GM23338 (cell line): ENCODE measurements around the gene SCFD1. TPM values are rescaled to one million over a fixed set of nuclear protein-coding genes. Genes with fewer than 3 reads are reported as not detected.

Source experiments
- ATAC-seq: fragments of 200-7000 bp; cut with Tn5 transposase; 3 replicates; pipeline ENCODE4 v1.9.1; 2020
- DNase-seq: peaks from one replicate; pipeline ENCODE4 v3.0.0-alpha.2; 2015; ENCODE audit warnings: low spot score
- H2AFZ ChIP-seq: fragments of 200-600 bp; sonication (generic); 2 replicates; pipeline ENCODE4 v1.8.0; 2016; ENCODE audit warnings: antibody characterized with exemption, mild to moderate bottlenecking, moderate library complexity
- H3F3A ChIP-seq: fragments of 200-600 bp; sonication (generic); replicated peaks from 2 replicates; pipeline ENCODE4 v1.8.0; 2017; ENCODE audit warnings: antibody characterized with exemption, mixed run types, low read depth
- H3K27ac ChIP-seq: fragments of 200-600 bp; sonication (generic); 2 replicates; pipeline ENCODE4 v1.6.1; 2016; ENCODE audit warnings: low read depth
- H3K27me3 ChIP-seq: fragments of 200-600 bp; sonication (generic); 2 replicates; pipeline ENCODE4 v1.8.0; 2016; ENCODE audit warnings: mild to moderate bottlenecking, mixed run types, moderate library complexity; ENCODE audit not compliant: insufficient read depth
- H3K36me3 ChIP-seq: fragments of 200-600 bp; sonication (generic); 2 replicates; pipeline ENCODE4 v1.8.0; 2016; ENCODE audit warnings: mild to moderate bottlenecking; ENCODE audit not compliant: insufficient read depth
- H3K4me1 ChIP-seq: fragments of 200-600 bp; sonication (generic); 2 replicates; pipeline ENCODE4 v1.8.0; 2016; ENCODE audit warnings: mild to moderate bottlenecking, moderate library complexity; ENCODE audit not compliant: insufficient read depth
- H3K4me2 ChIP-seq: fragments of 200-600 bp; sonication (generic); 2 replicates; pipeline ENCODE4 v1.7.1; 2017; ENCODE audit warnings: mixed run types
- H3K4me3 ChIP-seq: fragments of 200-600 bp; sonication (generic); 2 replicates; pipeline ENCODE4 v1.6.1; 2016; ENCODE audit warnings: mixed run types
- H3K79me2 ChIP-seq: fragments of 200-600 bp; sonication (generic); replicated peaks from 2 replicates; pipeline ENCODE4 v1.8.0; 2017; ENCODE audit warnings: mild to moderate bottlenecking; ENCODE audit not compliant: insufficient read depth
- H3K9me2 ChIP-seq: fragments of 200-600 bp; sonication (generic); 2 replicates; pipeline ENCODE4 v1.8.0; 2017; ENCODE audit not compliant: insufficient read depth
- H4K20me1 ChIP-seq: fragments of 200-600 bp; sonication (generic); replicated peaks from 2 replicates; pipeline ENCODE4 v1.8.0; 2017; ENCODE audit warnings: mild to moderate bottlenecking; ENCODE audit not compliant: insufficient read depth
- H3K27ac Mint-ChIP-seq: 2 replicates; pipeline ENCODE4 v1.8.0; 2020; ENCODE audit warnings: inconsistent platforms, mild to moderate bottlenecking, moderate library complexity, mixed read lengths
- H3K27me3 Mint-ChIP-seq: 3 replicates; pipeline ENCODE4 v1.8.0; 2022; ENCODE audit warnings: low read depth, mild to moderate bottlenecking, moderate library complexity, mixed read lengths, inconsistent platforms; ENCODE audit not compliant: insufficient read depth, poor library complexity
- H3K36me3 Mint-ChIP-seq: 3 replicates; pipeline ENCODE4 v1.8.0; 2021; ENCODE audit warnings: low read depth, mild to moderate bottlenecking, inconsistent platforms, moderate library complexity, mixed read lengths
- H3K4me1 Mint-ChIP-seq: 3 replicates; pipeline ENCODE4 v1.8.0; 2020; ENCODE audit warnings: mild to moderate bottlenecking, inconsistent platforms, mixed read lengths
- H3K4me3 Mint-ChIP-seq: 3 replicates; pipeline ENCODE4 v1.8.0; 2021; ENCODE audit warnings: moderate library complexity, mild to moderate bottlenecking, inconsistent platforms, mixed read lengths
- H3K9me3 Mint-ChIP-seq: 3 replicates; pipeline ENCODE4 v1.8.0; 2020; ENCODE audit warnings: moderate library complexity, mild to moderate bottlenecking, inconsistent platforms, mixed read lengths
- CREB1 ChIP-seq: fragments of 250-450 bp; sonication (Bioruptor Pico); IDR thresholded peaks from 2 replicates; pipeline ENCODE4 v1.5.0; 2020; ENCODE audit warnings: low read depth, mild to moderate bottlenecking, moderate library complexity
- EZH2phosphoT487 ChIP-seq: fragments of 200-600 bp; sonication (generic); IDR thresholded peaks from one replicate; pipeline ENCODE4 v1.8.1; 2018; ENCODE audit warnings: antibody characterized with exemption; ENCODE audit not compliant: unreplicated experiment
- JUNB ChIP-seq: IDR thresholded peaks from one replicate; pipeline ENCODE4 v1.6.1; 2016; ENCODE audit warnings: antibody characterized with exemption; ENCODE audit not compliant: unreplicated experiment
- NANOG ChIP-seq: IDR thresholded peaks from 2 replicates; pipeline ENCODE4 v1.6.1; 2016; ENCODE audit warnings: antibody characterized with exemption, borderline replicate concordance
- POLR2AphosphoS5 ChIP-seq: IDR thresholded peaks from 2 replicates; pipeline ENCODE4 v1.6.1; 2016; ENCODE audit warnings: antibody characterized with exemption, low read depth
- STAT1 ChIP-seq: IDR thresholded peaks from one replicate; pipeline ENCODE4 v1.6.1; 2016; ENCODE audit warnings: antibody characterized with exemption; ENCODE audit not compliant: unreplicated experiment
- ZNF114 ChIP-seq: fragments of 250-450 bp; sonication (Bioruptor Pico); IDR thresholded peaks from 2 replicates; pipeline ENCODE4 v1.5.0; 2020; ENCODE audit warnings: mild to moderate bottlenecking, moderate library complexity
- ZNF331 ChIP-seq: fragments of 250-450 bp; sonication (Bioruptor Pico); IDR thresholded peaks from 2 replicates; pipeline ENCODE4 v1.5.0; 2020; ENCODE audit warnings: low read depth, mild to moderate bottlenecking, moderate library complexity
- ZNF462 ChIP-seq: fragments of 250-450 bp; sonication (Bioruptor Pico); IDR thresholded peaks from 2 replicates; pipeline ENCODE4 v1.5.0; 2020; ENCODE audit warnings: mild to moderate bottlenecking, moderate library complexity
- polyA plus RNA-seq: library from polyadenylated mRNA; unstranded; fragments of >200 nt; fragmentation: Nextera tagmentation; extraction: Ambion mirVana; gene quantifications from 2 replicates; pipeline ENCODE4 v1.2.1, GENCODE V29; 2016
- total RNA-seq: library from RNA; depleted of rRNA; stranded (reverse); fragments of >200 nt; shearing (Covaris generic); gene quantifications from 2 replicates; pipeline ENCODE4 v1.2.3, GENCODE V29; 2014
- TF ChIP-seq, protein P1 (sequence below), 2 experiments: fragments of 200-600 bp in 1 of 2; sonication (generic) in 1 of 2; conservative IDR thresholded peaks; 2 replicates each; pipeline versions ENCODE4 v1.5.1 to v1.6.1; 2016 to 2017; ENCODE audit warnings: antibody characterized with exemption in 2 of 2, low read depth in 2 of 2, mild to moderate bottlenecking in 2 of 2, moderate library complexity in 1 of 2
- TF ChIP-seq, protein P2 (sequence below): IDR thresholded peaks from one replicate; pipeline ENCODE4 v1.6.1; 2018; ENCODE audit warnings: antibody characterized with exemption; ENCODE audit not compliant: unreplicated experiment
- TF ChIP-seq, protein P3 (sequence below): IDR thresholded peaks from 2 replicates; pipeline ENCODE4 v1.6.1; 2016; ENCODE audit warnings: antibody characterized with exemption

The SCFD1 gene
- total and polyA plus RNA-seq, 2 experiments from 2014 or later, result 77.6 to 110 TPM

- peak; percentile 89 for TF ChIP-seq CREB1
- no peak for TF ChIP-seq EZH2phosphoT487
- TF ChIP-seq STAT1, result no peak
- no peak for TF ChIP-seq NANOG
Observed at GRCh38 chr14:30621940-30622830, at the start of gene SCFD1 (continued).

DNA sequence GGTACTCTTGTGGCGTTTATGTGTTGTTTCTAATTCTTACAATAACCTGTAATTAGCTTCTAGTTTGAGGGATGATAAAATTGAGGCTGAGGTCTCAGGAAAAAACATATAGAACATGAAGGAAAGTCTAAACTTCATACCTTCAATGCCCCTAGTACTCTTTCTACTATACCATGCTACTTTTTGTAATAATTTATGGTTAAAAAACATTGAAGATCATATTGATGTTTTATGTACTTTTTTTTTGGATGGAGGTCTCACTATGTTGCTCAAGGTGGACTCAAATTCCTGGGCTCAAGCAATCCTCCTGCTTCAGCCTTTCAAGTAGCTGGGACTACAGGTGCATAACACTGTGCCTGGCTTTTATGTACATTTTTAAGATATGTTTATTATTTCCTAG is 49.3 kb upstream of the SCFD1 start:
- H3K27ac Mint-ChIP-seq, result no peak overlapping the region
- H3K36me3 ChIP-seq, result no peaks in the 10 kb centered on the region
- peaks cover 100% of the 10 kb centered on the region for H3K79me2 ChIP-seq
- peaks cover 3% of the 10 kb centered on the region for H3K27me3 Mint-ChIP-seq
- H3K27ac ChIP-seq, result no peak overlapping the region
- no peak overlapping the region for H3K4me3 Mint-ChIP-seq
- H3K36me3 Mint-ChIP-seq, result no peaks in the 10 kb centered on the region
- H3K4me1 Mint-ChIP-seq, result peaks cover 81% of the 10 kb centered on the region
- no peaks in the 10 kb centered on the region for H3K9me3 Mint-ChIP-seq
- H2AFZ ChIP-seq, result no peak overlapping the region
- ATAC-seq (no peak), DNase-seq (no peak)
- H3K9me2 ChIP-seq, result no peaks in the 10 kb centered on the region
- no peak overlapping the region for H3K4me2 ChIP-seq
- no peak overlapping the region for H3K4me3 ChIP-seq
- H3F3A ChIP-seq, result no peaks in the 10 kb centered on the region
- H3K27me3 ChIP-seq, result no peaks in the 10 kb centered on the region
- peaks cover 74% of the 10 kb centered on the region for H3K4me1 ChIP-seq
- peaks cover 77% of the 10 kb centered on the region for H4K20me1 ChIP-seq
- TF ChIP-seq ZNF462 (CRISPR knock-in tag) (no peak), ZNF331 (CRISPR knock-in tag) (no peak), CREB1 (no peak), ZNF114 (CRISPR knock-in tag) (no peak), JUNB (no peak), POLR2AphosphoS5 (no peak), STAT1 (no peak), EZH2phosphoT487 (no peak)
- TF ChIP-seq, protein P1, sequence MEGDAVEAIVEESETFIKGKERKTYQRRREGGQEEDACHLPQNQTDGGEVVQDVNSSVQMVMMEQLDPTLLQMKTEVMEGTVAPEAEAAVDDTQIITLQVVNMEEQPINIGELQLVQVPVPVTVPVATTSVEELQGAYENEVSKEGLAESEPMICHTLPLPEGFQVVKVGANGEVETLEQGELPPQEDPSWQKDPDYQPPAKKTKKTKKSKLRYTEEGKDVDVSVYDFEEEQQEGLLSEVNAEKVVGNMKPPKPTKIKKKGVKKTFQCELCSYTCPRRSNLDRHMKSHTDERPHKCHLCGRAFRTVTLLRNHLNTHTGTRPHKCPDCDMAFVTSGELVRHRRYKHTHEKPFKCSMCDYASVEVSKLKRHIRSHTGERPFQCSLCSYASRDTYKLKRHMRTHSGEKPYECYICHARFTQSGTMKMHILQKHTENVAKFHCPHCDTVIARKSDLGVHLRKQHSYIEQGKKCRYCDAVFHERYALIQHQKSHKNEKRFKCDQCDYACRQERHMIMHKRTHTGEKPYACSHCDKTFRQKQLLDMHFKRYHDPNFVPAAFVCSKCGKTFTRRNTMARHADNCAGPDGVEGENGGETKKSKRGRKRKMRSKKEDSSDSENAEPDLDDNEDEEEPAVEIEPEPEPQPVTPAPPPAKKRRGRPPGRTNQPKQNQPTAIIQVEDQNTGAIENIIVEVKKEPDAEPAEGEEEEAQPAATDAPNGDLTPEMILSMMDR (conservative IDR thresholded peaks at IDR 0.05; ENCODE audit: low read depth in 2 of 2), result no peak
- TF ChIP-seq, protein P2, sequence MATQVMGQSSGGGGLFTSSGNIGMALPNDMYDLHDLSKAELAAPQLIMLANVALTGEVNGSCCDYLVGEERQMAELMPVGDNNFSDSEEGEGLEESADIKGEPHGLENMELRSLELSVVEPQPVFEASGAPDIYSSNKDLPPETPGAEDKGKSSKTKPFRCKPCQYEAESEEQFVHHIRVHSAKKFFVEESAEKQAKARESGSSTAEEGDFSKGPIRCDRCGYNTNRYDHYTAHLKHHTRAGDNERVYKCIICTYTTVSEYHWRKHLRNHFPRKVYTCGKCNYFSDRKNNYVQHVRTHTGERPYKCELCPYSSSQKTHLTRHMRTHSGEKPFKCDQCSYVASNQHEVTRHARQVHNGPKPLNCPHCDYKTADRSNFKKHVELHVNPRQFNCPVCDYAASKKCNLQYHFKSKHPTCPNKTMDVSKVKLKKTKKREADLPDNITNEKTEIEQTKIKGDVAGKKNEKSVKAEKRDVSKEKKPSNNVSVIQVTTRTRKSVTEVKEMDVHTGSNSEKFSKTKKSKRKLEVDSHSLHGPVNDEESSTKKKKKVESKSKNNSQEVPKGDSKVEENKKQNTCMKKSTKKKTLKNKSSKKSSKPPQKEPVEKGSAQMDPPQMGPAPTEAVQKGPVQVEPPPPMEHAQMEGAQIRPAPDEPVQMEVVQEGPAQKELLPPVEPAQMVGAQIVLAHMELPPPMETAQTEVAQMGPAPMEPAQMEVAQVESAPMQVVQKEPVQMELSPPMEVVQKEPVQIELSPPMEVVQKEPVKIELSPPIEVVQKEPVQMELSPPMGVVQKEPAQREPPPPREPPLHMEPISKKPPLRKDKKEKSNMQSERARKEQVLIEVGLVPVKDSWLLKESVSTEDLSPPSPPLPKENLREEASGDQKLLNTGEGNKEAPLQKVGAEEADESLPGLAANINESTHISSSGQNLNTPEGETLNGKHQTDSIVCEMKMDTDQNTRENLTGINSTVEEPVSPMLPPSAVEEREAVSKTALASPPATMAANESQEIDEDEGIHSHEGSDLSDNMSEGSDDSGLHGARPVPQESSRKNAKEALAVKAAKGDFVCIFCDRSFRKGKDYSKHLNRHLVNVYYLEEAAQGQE, result no peak
- TF ChIP-seq, protein P3, sequence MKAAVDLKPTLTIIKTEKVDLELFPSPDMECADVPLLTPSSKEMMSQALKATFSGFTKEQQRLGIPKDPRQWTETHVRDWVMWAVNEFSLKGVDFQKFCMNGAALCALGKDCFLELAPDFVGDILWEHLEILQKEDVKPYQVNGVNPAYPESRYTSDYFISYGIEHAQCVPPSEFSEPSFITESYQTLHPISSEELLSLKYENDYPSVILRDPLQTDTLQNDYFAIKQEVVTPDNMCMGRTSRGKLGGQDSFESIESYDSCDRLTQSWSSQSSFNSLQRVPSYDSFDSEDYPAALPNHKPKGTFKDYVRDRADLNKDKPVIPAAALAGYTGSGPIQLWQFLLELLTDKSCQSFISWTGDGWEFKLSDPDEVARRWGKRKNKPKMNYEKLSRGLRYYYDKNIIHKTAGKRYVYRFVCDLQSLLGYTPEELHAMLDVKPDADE, result no peak
